Measurements from ENCODE around the gene ARHGAP6.

The ARHGAP6 gene

DNA sequence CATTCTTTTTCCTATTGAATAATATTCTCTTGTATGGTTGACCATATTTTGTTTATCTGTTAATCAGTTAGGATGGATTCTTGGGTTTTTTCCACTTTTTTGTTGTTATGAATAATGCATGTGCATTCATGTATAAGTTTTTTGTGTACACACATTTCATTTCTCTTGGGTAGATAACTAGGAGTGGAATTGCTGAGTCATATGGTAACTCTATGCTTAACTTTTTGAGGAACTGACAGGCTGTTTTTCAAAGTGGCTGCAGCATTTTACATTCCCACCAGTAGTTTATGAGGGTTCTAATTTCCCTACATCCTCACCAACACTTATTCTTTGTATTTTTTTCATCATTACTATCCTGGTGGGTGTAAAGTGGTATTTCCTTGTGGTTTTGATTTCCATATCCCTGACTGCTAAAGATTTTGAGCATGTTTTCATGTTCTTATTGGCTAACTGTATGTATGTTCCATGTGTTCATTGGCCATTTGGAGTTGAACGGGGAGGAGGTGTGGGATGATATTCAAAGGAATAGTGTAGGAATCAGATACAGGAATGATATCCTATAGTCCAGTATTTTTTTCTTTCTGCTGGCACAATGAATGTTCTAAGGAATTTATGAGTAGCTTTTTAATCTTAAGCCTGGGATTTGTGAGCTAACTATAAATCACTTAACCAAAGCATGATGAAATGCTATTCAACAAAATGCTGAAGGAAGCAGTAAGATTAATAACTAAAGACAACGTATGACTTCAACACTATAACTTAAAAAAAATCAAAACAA is 258.2 kb downstream of the ARHGAP6 start:
- no peaks in the 10 kb centered on the region for H3K27me3 ChIP-seq (ENCODE audit: insufficient read depth, insufficient read length)
- no peak overlapping the region for H3K4me3 ChIP-seq (ENCODE audit: insufficient read length, low read depth)
- no peak overlapping the region for H3K9ac ChIP-seq (ENCODE audit: insufficient read length, low read depth)
- no peaks in the 10 kb centered on the region for H3K9me3 ChIP-seq (ENCODE audit: insufficient read depth, low read length)
- no peaks in the 10 kb centered on the region for H3K36me3 ChIP-seq (ENCODE audit: insufficient read depth, insufficient read length, low read length)
- no peaks in the 10 kb centered on the region for H3K4me1 ChIP-seq (ENCODE audit: insufficient read depth, insufficient read length)
- no peak for DNase-seq (ENCODE audit: low read depth, low spot score)
- TF ChIP-seq SUZ12 (IDR thresholded peaks at IDR 0.05; ENCODE audit: extremely low read depth, insufficient read depth, insufficient read length) (no peak), YY1 (IDR thresholded peaks at IDR 0.05; ENCODE audit: insufficient read depth, insufficient read length) (no peak), ZNF274 (IDR thresholded peaks at IDR 0.05; ENCODE audit: low read depth, low read length) (no peak)

DNA sequence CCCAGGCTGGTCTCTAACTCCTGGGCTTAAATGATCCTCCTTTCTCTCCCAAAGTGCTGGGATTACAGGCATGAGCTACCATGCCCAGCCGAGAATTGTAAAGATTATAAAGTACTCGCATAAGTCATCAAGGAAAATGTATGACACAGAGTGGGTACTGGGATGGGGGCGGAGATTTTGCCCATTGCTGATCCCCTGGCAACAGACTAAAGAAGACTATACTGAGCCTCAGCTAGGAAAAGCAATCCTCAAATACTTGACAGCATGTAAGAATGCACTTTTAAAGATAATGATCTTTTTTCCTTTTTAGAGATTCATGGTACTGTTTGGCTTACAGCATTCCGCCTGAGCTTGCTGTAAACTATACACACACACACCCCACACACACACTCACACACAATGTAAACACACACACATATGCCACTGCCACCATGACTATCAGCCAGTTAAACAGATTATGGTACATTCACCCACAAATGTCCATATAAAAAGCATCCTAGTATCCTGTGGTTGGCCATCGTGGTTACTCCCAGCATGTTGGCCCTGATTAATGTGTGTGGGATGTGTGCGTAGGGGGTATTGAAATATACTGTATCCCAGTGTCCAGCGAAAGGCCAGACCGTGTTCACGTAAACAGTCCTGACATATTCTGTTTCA is 259.5 kb downstream of the ARHGAP6 start:
- H3K27me3 ChIP-seq (ENCODE audit: insufficient read depth, insufficient read length) = no peaks in the 10 kb centered on the region
- H3K36me3 ChIP-seq (ENCODE audit: insufficient read depth, insufficient read length, low read length) = no peaks in the 10 kb centered on the region
- TF ChIP-seq YY1 (IDR thresholded peaks at IDR 0.05; ENCODE audit: insufficient read depth, insufficient read length) = no peak
- no peak for TF ChIP-seq SUZ12 (IDR thresholded peaks at IDR 0.05; ENCODE audit: extremely low read depth, insufficient read depth, insufficient read length)
- no peak for TF ChIP-seq ZNF274 (IDR thresholded peaks at IDR 0.05; ENCODE audit: low read depth, low read length)
- no peak for DNase-seq (ENCODE audit: low read depth, low spot score)
- H3K9ac ChIP-seq (ENCODE audit: insufficient read length, low read depth) = no peak overlapping the region
- no peaks in the 10 kb centered on the region for H3K9me3 ChIP-seq (ENCODE audit: insufficient read depth, low read length)
- H3K4me3 ChIP-seq (ENCODE audit: insufficient read length, low read depth) = no peak overlapping the region
- no peaks in the 10 kb centered on the region for H3K4me1 ChIP-seq (ENCODE audit: insufficient read depth, insufficient read length)

DNA sequence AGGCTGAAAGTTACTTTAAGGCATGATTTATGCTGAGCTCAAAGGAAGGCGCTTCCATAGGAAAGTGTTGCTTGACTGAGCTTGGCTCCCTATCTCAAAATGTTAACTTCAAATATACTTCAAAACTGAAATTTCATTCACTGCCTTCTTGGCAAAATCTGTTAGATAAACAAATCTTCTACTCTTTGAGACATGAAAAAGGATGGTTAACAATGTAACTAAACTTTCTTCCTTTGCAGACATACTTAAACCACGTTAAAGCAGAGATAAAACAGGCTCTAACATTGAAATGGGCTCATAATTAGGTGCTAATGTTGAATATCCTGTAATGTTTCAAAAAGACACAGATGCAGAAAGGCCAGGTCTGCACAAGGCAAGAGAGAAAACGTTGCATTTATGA is 262.1 kb downstream of the ARHGAP6 start:
- H3K27me3 ChIP-seq (ENCODE audit: insufficient read depth, insufficient read length) = no peaks in the 10 kb centered on the region
- H3K9ac ChIP-seq (ENCODE audit: insufficient read length, low read depth) = no peak overlapping the region
- H3K9me3 ChIP-seq (ENCODE audit: insufficient read depth, low read length) = no peaks in the 10 kb centered on the region
- no peak for DNase-seq (ENCODE audit: low read depth, low spot score)
- no peak overlapping the region for H3K4me3 ChIP-seq (ENCODE audit: insufficient read length, low read depth)
- no peaks in the 10 kb centered on the region for H3K4me1 ChIP-seq (ENCODE audit: insufficient read depth, insufficient read length)
- H3K36me3 ChIP-seq (ENCODE audit: insufficient read depth, insufficient read length, low read length) = no peaks in the 10 kb centered on the region
- TF ChIP-seq ZNF274 (IDR thresholded peaks at IDR 0.05; ENCODE audit: low read depth, low read length) = no peak
- TF ChIP-seq YY1 (IDR thresholded peaks at IDR 0.05; ENCODE audit: insufficient read depth, insufficient read length) = no peak
- no peak for TF ChIP-seq SUZ12 (IDR thresholded peaks at IDR 0.05; ENCODE audit: extremely low read depth, insufficient read depth, insufficient read length)

DNA sequence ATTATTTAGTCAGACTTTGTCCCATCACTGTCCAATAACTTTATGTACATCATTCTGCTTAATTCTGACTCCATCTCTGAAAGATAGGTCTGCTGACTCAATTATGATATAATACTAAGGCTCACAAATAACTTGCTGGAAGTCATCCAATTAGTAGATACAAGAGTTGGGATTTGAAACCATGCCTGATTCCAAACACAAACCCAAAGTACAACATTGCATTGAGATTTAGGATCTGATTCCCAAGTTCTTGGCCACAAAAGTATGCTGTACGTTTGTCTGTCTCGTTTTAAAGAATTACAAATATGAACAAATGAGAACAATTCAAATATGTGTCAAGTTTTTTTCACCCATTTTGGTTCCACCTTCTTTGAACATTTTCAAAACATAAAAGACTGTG is 263.8 kb downstream of the ARHGAP6 start:
- Histone ChIP-seq H3K9ac (ENCODE audit: insufficient read length, low read depth) (no peak overlapping the region), H3K9me3 (ENCODE audit: insufficient read depth, low read length) (no peaks in the 10 kb centered on the region), H3K4me1 (ENCODE audit: insufficient read depth, insufficient read length) (no peaks in the 10 kb centered on the region), H3K27me3 (ENCODE audit: insufficient read depth, insufficient read length) (no peaks in the 10 kb centered on the region), H3K4me3 (ENCODE audit: insufficient read length, low read depth) (no peak overlapping the region), H3K36me3 (ENCODE audit: insufficient read depth, insufficient read length, low read length) (no peaks in the 10 kb centered on the region)
- no peak for DNase-seq (ENCODE audit: low read depth, low spot score)
- TF ChIP-seq SUZ12 (IDR thresholded peaks at IDR 0.05; ENCODE audit: extremely low read depth, insufficient read depth, insufficient read length) = no peak
- TF ChIP-seq ZNF274 (IDR thresholded peaks at IDR 0.05; ENCODE audit: low read depth, low read length) = no peak
- no peak for TF ChIP-seq YY1 (IDR thresholded peaks at IDR 0.05; ENCODE audit: insufficient read depth, insufficient read length)

DNA sequence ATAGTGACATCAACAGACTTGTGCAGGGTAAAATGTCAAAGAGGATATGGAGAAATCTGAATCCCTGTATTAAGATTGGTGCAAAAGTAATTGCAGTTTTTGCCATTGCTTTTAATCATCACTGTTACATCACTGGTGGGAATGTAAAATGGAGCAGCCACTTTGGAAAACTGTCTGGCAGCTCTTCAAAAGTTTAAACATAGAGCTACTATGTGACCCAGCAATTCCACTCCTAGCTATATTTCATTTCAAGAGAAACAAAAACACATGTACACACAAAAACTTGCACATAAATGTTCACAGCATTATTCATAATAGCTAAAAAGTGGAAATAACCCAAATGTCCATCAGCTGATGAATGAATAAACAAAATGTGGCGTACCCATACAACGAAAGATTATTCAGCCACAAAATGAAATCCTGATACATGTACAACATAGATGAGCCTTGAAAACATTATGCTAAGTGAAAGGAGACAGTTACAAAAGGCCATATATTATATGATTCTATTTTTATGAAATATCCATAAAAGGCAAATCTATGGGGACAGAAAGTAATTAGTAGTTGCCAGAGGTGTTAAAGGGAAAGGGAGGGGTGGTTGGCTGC is 266.1 kb downstream of the ARHGAP6 start:
- H3K9ac ChIP-seq (ENCODE audit: insufficient read length, low read depth) = no peak overlapping the region
- no peak for DNase-seq (ENCODE audit: low read depth, low spot score)
- no peaks in the 10 kb centered on the region for H3K9me3 ChIP-seq (ENCODE audit: insufficient read depth, low read length)
- no peaks in the 10 kb centered on the region for H3K27me3 ChIP-seq (ENCODE audit: insufficient read depth, insufficient read length)
- no peaks in the 10 kb centered on the region for H3K36me3 ChIP-seq (ENCODE audit: insufficient read depth, insufficient read length, low read length)
- H3K4me1 ChIP-seq (ENCODE audit: insufficient read depth, insufficient read length) = no peaks in the 10 kb centered on the region
- no peak overlapping the region for H3K4me3 ChIP-seq (ENCODE audit: insufficient read length, low read depth)
- no peak for TF ChIP-seq SUZ12 (IDR thresholded peaks at IDR 0.05; ENCODE audit: extremely low read depth, insufficient read depth, insufficient read length)
- TF ChIP-seq YY1 (IDR thresholded peaks at IDR 0.05; ENCODE audit: insufficient read depth, insufficient read length) = no peak
- TF ChIP-seq ZNF274 (IDR thresholded peaks at IDR 0.05; ENCODE audit: low read depth, low read length) = no peak

DNA sequence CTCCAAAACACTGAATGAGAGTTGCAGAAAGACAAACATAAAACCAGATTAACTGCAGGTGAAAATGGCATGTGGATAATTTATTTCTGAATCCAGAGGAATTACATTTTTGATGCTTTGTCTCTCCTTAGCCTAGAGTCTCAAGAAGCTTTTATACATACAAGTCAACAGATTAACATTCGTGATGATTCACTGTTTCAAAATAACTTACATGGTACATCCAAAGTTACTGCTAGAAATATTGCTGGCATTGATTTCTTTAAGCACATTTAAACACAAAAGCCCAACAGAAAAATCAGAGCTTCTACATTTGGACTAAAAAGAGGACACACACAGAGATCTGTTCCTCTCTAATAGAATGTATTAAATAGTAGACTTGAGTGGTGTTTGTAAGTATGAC is 266.9 kb downstream of the ARHGAP6 start:
- Histone ChIP-seq H3K27me3 (ENCODE audit: insufficient read depth, insufficient read length) (no peaks in the 10 kb centered on the region), H3K4me3 (ENCODE audit: insufficient read length, low read depth) (no peak overlapping the region), H3K36me3 (ENCODE audit: insufficient read depth, insufficient read length, low read length) (no peaks in the 10 kb centered on the region), H3K9ac (ENCODE audit: insufficient read length, low read depth) (no peak overlapping the region), H3K4me1 (ENCODE audit: insufficient read depth, insufficient read length) (no peaks in the 10 kb centered on the region), H3K9me3 (ENCODE audit: insufficient read depth, low read length) (no peaks in the 10 kb centered on the region)
- no peak for TF ChIP-seq SUZ12 (IDR thresholded peaks at IDR 0.05; ENCODE audit: extremely low read depth, insufficient read depth, insufficient read length)
- TF ChIP-seq YY1 (IDR thresholded peaks at IDR 0.05; ENCODE audit: insufficient read depth, insufficient read length) = no peak
- no peak for TF ChIP-seq ZNF274 (IDR thresholded peaks at IDR 0.05; ENCODE audit: low read depth, low read length)
- DNase-seq (ENCODE audit: low read depth, low spot score) = no peak

DNA sequence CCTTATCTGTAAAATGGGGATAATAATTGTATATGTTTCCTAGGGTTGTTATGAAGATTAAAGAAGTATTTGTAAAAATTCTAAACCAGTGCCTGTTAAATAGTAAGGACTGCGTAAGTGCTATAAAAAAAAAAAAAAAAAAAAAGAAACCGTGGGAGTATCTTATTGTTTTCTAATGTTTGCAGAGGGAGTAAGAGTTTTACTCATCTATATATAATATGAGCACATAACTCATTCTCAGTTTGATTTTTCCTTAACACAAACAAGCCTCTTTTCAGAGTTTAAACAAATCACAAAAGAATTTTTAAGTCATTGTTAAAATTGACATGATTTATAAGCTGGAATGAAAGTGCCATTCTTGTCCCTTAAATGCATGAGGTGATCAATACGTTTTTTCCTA is 267.6 kb downstream of the ARHGAP6 start:
- Histone ChIP-seq H3K27me3 (ENCODE audit: insufficient read depth, insufficient read length) (no peaks in the 10 kb centered on the region), H3K9me3 (ENCODE audit: insufficient read depth, low read length) (no peaks in the 10 kb centered on the region), H3K36me3 (ENCODE audit: insufficient read depth, insufficient read length, low read length) (no peaks in the 10 kb centered on the region), H3K4me1 (ENCODE audit: insufficient read depth, insufficient read length) (no peaks in the 10 kb centered on the region), H3K4me3 (ENCODE audit: insufficient read length, low read depth) (no peak overlapping the region), H3K9ac (ENCODE audit: insufficient read length, low read depth) (no peak overlapping the region)
- DNase-seq (ENCODE audit: low read depth, low spot score) = no peak
- no peak for TF ChIP-seq ZNF274 (IDR thresholded peaks at IDR 0.05; ENCODE audit: low read depth, low read length)
- no peak for TF ChIP-seq SUZ12 (IDR thresholded peaks at IDR 0.05; ENCODE audit: extremely low read depth, insufficient read depth, insufficient read length)
- TF ChIP-seq YY1 (IDR thresholded peaks at IDR 0.05; ENCODE audit: insufficient read depth, insufficient read length) = no peak
